Activated CD8-positive, alpha-beta memory T cell treated with anti-CD3 and anti-CD28 coated beads, Interleukin-2, amount 50 U/mL, for 24 hours (primary cell): ENCODE data around the gene SLC39A11.
"Not testable (repeated sequence)": the region's sequence is repeated elsewhere in the genome, so short reads cannot be mapped to it uniquely, and the experiment has no call there.

Source experiments
- DNase-seq: peaks from one replicate; pipeline ENCODE4 v3.0.0-alpha.2; 2020; ENCODE audit errors: extremely low read depth

SLC39A11 gene

GRCh38 chr17:72786209-72786608 lies 306.3 kb downstream of the SLC39A11 start:
- DNase-seq, result no peak

GRCh38 chr17:72782985-72783701 lies 309.3 kb downstream of the SLC39A11 start:
- no peak for DNase-seq

GRCh38 chr17:72782437-72782836 lies 310.1 kb downstream of the SLC39A11 start:
- DNase-seq, result not testable (repeated sequence)

- DNase-seq, result no peak
Measured at GRCh38 chr17:72778169-72779151, 314.0 kb downstream of the SLC39A11 start.

- DNase-seq, result no peak
Measured at GRCh38 chr17:72775919-72776318, 316.6 kb downstream of the SLC39A11 start.

GRCh38 chr17:72775237-72775636 lies 317.3 kb downstream of the SLC39A11 start:
- no peak for DNase-seq

- DNase-seq, result no peak
Measured at GRCh38 chr17:72774236-72774635, 318.3 kb downstream of the SLC39A11 start.

GRCh38 chr17:72773225-72773624 lies 319.3 kb downstream of the SLC39A11 start:
- not testable (repeated sequence) for DNase-seq

GRCh38 chr17:72772331-72772821 lies 320.1 kb downstream of the SLC39A11 start:
- DNase-seq, result no peak

- DNase-seq, result no peak
Measured at GRCh38 chr17:72771734-72772133, 320.8 kb downstream of the SLC39A11 start.

GRCh38 chr17:72766761-72767356 lies 325.6 kb downstream of the SLC39A11 start:
- no peak for DNase-seq

GRCh38 chr17:72765368-72766153 lies 326.9 kb downstream of the SLC39A11 start:
- DNase-seq, result no peak

GRCh38 chr17:72764632-72765041 lies 327.9 kb downstream of the SLC39A11 start:
- no peak for DNase-seq

- DNase-seq, result no peak
Measured at GRCh38 chr17:72763981-72764380, 328.5 kb downstream of the SLC39A11 start.

GRCh38 chr17:72761893-72762575 lies 330.5 kb downstream of the SLC39A11 start:
- DNase-seq, result not testable (repeated sequence)

GRCh38 chr17:72761431-72761830 lies 331.1 kb downstream of the SLC39A11 start:
- no peak for DNase-seq

GRCh38 chr17:72760368-72760767 lies 332.1 kb downstream of the SLC39A11 start:
- no peak for DNase-seq

GRCh38 chr17:72759301-72759700 lies 333.2 kb downstream of the SLC39A11 start:
- no peak for DNase-seq

GRCh38 chr17:72756256-72756655 lies 336.2 kb downstream of the SLC39A11 start:
- no peak for DNase-seq

GRCh38 chr17:72754513-72754912 lies 338.0 kb downstream of the SLC39A11 start:
- DNase-seq, result no peak

- no peak for DNase-seq
Measured at GRCh38 chr17:72751746-72752145, 340.7 kb downstream of the SLC39A11 start.
